Skeletal muscle tissue (tissue), 4 donors: Measurements from ENCODE around the gene TTC7B. TPM values are rescaled to one million over a fixed set of nuclear protein-coding genes. Genes with fewer than 3 reads are reported as not detected.

ENCODE experiments used
- H3K27ac ChIP-seq: one replicate; pipeline ENCODE4 v1.7.0; 2013; ENCODE audit warnings: mild to moderate bottlenecking, low read depth, low read length, inconsistent platforms
- H3K27me3 ChIP-seq, 3 donors: one replicate each; pipeline ENCODE4 v1.7.0; 2013; ENCODE audit warnings: low read length in 3 of 3; ENCODE audit not compliant: control insufficient read depth in 3 of 3, insufficient read depth in 3 of 3
- H3K36me3 ChIP-seq, 3 donors: one replicate each; pipeline ENCODE4 v1.7.0; 2013; ENCODE audit warnings: low read length in 3 of 3; ENCODE audit not compliant: control insufficient read depth in 3 of 3, insufficient read depth in 3 of 3
- H3K4me1 ChIP-seq, 3 donors: one replicate each; pipeline ENCODE4 v1.7.0; 2013; ENCODE audit warnings: low read length in 3 of 3, mild to moderate bottlenecking in 3 of 3; ENCODE audit not compliant: control insufficient read depth in 3 of 3, insufficient read depth in 3 of 3
- H3K4me3 ChIP-seq, 3 donors: one replicate each; pipeline ENCODE4 v1.7.0; 2013; ENCODE audit warnings: low read length in 3 of 3
- H3K9ac ChIP-seq, 3 donors: one replicate each; pipeline ENCODE4 v1.7.0; 2013; ENCODE audit warnings: low read length in 3 of 3, mild to moderate bottlenecking in 3 of 3, moderate library complexity in 2 of 3, low read depth in 1 of 3
- H3K9me3 ChIP-seq, 3 donors: one replicate each; pipeline ENCODE4 v1.7.0; 2013; ENCODE audit warnings: low read length in 3 of 3; ENCODE audit not compliant: control insufficient read depth in 3 of 3
- total RNA-seq: library from RNA; depleted of rRNA; stranded (reverse); fragments of >200 nt; gene quantifications from one replicate; pipeline ENCODE4 v1.2.3, GENCODE V29; 2014
- donor health status: Osteomylitis.

The TTC7B gene
- total RNA-seq, 1 donor from 2014 or later, result 5.7 TPM

DNA sequence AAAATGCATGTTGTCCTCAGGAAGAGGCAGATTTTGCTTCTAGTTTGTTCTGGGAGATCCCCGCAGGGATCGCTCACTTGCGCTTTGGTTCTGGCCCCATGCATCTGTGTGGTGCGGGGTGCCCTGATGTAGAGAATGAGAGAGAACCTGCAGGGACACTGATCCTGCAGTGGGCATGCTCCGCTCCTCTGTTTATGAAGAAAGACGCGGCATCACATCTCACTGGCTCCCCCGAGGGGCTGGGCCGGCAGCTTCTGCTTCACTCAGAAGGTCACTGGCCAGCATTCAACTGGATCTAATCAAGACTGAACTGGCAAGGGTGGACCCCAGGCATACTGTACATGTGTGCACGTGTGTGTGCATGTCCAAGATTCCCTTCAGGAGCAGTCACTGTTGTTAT lies 255.2 kb downstream of the TTC7B start:
- no peak overlapping the region for H3K27ac ChIP-seq
- H3K36me3 ChIP-seq, result peaks cover 0 to 12% (median 3%) of the 10 kb centered on the region in 3 donors
- no peaks in the 10 kb centered on the region for H3K27me3 ChIP-seq
- H3K4me1 ChIP-seq, result no peaks in the 10 kb centered on the region
- H3K9ac ChIP-seq, result no peak overlapping the region
- no peak overlapping the region for H3K4me3 ChIP-seq
- no peaks in the 10 kb centered on the region for H3K9me3 ChIP-seq

DNA sequence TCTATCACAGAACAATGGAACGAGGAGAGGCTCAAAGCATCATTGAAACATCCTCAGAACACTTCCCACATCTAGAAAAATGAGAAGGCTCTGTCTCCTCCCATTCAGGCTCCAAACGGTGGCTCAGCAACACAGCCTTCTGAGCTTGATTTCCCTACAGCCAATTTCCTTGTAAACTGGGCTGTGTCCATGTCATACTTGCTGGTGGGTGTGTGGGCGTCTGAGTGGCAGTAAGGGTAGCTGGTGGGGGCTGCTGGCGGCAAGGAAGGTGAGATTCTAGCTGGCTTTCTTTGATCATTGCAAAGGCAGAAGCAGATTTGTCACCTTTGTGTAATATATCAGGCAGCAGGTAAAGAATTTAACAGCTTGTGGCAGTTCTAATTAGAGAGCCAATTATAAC lies 255.7 kb downstream of the TTC7B start:
- Histone ChIP-seq H3K27ac (no peak overlapping the region), H3K9me3 (no peaks in the 10 kb centered on the region), H3K4me3 (no peak overlapping the region), H3K27me3 (no peaks in the 10 kb centered on the region), H3K9ac (no peak overlapping the region), H3K4me1 (no peaks in the 10 kb centered on the region), H3K36me3 (peaks cover 0 to 13% (median 3%) of the 10 kb centered on the region in 3 donors)

DNA sequence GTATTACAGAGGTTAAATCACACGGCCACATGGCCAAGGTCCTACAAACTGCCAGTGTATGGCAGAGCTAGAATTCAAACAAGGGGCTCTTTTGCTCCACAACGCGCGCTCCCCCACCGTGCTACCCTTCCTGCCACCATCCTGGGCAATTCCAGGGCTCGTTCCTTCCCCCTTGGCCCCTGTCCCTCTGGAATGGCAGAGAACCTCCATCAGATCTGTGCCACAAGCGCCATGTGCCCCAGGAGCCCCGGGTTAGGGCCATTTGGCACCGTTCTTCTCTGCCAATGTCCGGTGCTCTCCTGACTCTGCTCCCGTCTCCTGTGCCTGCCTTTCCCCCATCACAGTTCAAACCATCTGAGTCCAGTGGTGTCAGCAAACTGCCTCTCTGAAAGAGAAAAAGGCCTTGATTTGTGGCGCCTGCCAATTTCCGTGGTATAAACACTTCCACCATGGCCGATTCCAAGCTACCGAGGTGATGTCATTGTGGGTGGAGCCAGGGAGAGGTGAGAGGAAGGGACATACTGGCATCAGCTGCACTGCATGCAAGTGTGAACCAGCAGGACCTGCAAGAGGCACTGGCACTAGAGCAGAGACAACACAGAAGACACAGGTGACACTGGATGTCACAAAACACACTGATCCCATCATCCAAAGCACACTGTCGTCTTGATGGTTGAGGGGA lies 256.3 kb downstream of the TTC7B start:
- H3K27ac ChIP-seq, result no peak overlapping the region

DNA sequence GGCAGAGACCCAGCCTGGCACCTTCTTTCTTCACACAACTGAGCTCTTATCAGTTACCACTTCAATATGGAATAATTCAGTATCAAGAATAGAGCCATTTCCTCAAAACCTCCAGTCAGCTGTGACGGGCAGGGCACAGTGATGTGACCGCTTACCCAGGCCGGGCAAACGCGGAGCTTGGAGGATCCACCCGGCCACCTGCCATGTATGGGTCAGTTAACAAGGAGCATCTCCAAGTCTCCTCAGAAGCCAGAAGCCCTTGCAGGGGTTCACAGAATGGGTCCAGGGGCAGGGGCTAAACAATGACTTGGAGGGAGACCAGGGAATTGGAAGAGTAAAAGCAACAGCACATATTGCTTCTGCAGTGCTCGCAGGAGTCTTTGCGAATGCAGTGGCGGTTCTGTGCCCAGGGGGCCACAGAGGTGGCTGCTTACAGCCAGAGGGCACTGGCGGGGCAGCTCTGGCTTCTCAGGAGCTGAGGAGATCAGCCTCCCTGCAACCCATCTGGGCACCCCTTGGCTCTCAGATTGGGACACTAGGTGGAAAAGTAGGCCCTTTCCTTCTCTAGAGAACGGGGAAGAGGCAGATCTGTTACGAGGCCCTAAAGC lies 257.1 kb downstream of the TTC7B start:
- no peak overlapping the region for H3K27ac ChIP-seq
- H3K9ac ChIP-seq, result no peak overlapping the region
- no peaks in the 10 kb centered on the region for H3K9me3 ChIP-seq
- no peak overlapping the region for H3K4me3 ChIP-seq
- peaks cover 0 to 14% (median 3%) of the 10 kb centered on the region in 3 donors for H3K36me3 ChIP-seq
- no peaks in the 10 kb centered on the region for H3K27me3 ChIP-seq
- H3K4me1 ChIP-seq, result peaks cover 0 to 6% (median 4%) of the 10 kb centered on the region in 3 donors

More for the DNA sequence above, 256.3 kb downstream of the TTC7B start:
- Histone ChIP-seq H3K36me3 (peaks cover 0 to 14% (median 3%) of the 10 kb centered on the region in 3 donors), H3K4me1 (peaks cover 0 to under 1% (median 0%) of the 10 kb centered on the region in 3 donors), H3K4me3 (no peak overlapping the region), H3K9ac (no peak overlapping the region), H3K27me3 (no peaks in the 10 kb centered on the region), H3K9me3 (no peaks in the 10 kb centered on the region)

GRCh38 chr14:90558041-90558982 lies 257.9 kb downstream of the TTC7B start:
- H3K27ac ChIP-seq, result no peak overlapping the region
- no peaks in the 10 kb centered on the region for H3K27me3 ChIP-seq
- no peak overlapping the region for H3K4me3 ChIP-seq
- H3K4me1 ChIP-seq, result peaks cover 0 to 6% (median 4%) of the 10 kb centered on the region in 3 donors
- H3K9me3 ChIP-seq, result no peaks in the 10 kb centered on the region
- no peak overlapping the region for H3K9ac ChIP-seq
- peaks cover 0 to 14% (median 3%) of the 10 kb centered on the region in 3 donors for H3K36me3 ChIP-seq

- H3K36me3 ChIP-seq, result peaks cover 0 to 14% (median 3%) of the 10 kb centered on the region in 3 donors
- peaks cover 0 to 7% (median 6%) of the 10 kb centered on the region in 3 donors for H3K4me1 ChIP-seq
- H3K27me3 ChIP-seq, result no peaks in the 10 kb centered on the region
- no peak overlapping the region for H3K9ac ChIP-seq
- no peaks in the 10 kb centered on the region for H3K9me3 ChIP-seq
- H3K27ac ChIP-seq, result no peak overlapping the region
- H3K4me3 ChIP-seq, result no peak overlapping the region
Measured at GRCh38 chr14:90557516-90557915, 258.7 kb downstream of the TTC7B start.

GRCh38 chr14:90556666-90557450 lies 259.4 kb downstream of the TTC7B start:
- no peak overlapping the region for H3K9ac ChIP-seq
- peaks cover 0 to 12% (median 3%) of the 10 kb centered on the region in 3 donors for H3K36me3 ChIP-seq
- no peaks in the 10 kb centered on the region for H3K27me3 ChIP-seq
- no peak overlapping the region for H3K4me3 ChIP-seq
- peaks cover 0 to 13% (median 12%) of the 10 kb centered on the region in 3 donors for H3K4me1 ChIP-seq
- no peaks in the 10 kb centered on the region for H3K9me3 ChIP-seq
- no peak overlapping the region for H3K27ac ChIP-seq

DNA sequence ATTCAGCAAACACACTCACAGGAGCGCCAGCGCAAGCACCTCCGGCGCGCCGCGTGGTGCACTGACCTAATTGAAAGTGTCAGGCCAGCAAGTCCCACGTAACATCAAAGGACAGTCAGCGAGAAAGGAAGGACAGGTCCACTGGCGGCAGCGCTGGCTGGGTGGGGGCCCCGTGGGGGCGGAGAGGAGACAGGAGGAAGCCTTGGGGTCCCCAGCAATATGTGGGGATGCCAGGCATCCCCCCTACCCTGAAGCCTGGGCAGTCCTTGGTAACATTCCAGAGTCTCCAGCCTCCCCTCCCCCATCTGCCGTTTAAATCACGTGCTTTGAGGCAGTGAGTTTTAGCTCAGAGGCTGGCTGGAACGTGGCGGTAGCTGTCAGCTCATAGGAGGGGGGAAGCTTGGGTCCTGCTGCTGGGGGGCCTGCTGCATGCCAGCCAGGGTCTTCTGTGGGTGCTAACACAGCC lies 260.2 kb downstream of the TTC7B start:
- H3K9ac ChIP-seq, result no peak overlapping the region
- H3K4me1 ChIP-seq, result peaks cover 0 to 20% (median 20%) of the 10 kb centered on the region in 3 donors
- no peak overlapping the region for H3K27ac ChIP-seq
- no peaks in the 10 kb centered on the region for H3K27me3 ChIP-seq
- H3K4me3 ChIP-seq, result no peak overlapping the region
- H3K9me3 ChIP-seq, result no peaks in the 10 kb centered on the region
- peaks cover 1 to 11% (median 3%) of the 10 kb centered on the region in 3 donors for H3K36me3 ChIP-seq
